SK-N-MC (cell line): Measurements from ENCODE around the gene SGTA.

ENCODE experiments used
- EZH2 ChIP-seq: fragments of 200-600 bp; sonication (generic); IDR thresholded peaks from one replicate; pipeline ENCODE4 v1.6.1; 2017; ENCODE audit warnings: antibody characterized with exemption
- FOXP2 ChIP-seq: optimal IDR thresholded peaks from 2 replicates; pipeline ENCODE3; 2011; ENCODE audit warnings: mild to moderate bottlenecking, moderate library complexity; ENCODE audit not compliant: insufficient read depth; ENCODE audit errors: extremely low read length, control extremely low read depth
- POLR2AphosphoS5 ChIP-seq: IDR thresholded peaks from 2 replicates; pipeline ENCODE4 v1.6.1; 2012; ENCODE audit warnings: mild to moderate bottlenecking, low read depth, low read length, borderline replicate concordance

- TF ChIP-seq EZH2 (no peak), POLR2AphosphoS5 (no peak), FOXP2 (no peak)
Measured at GRCh38 chr19:2791876-2792275, 8.8 kb upstream of the SGTA start.
